ENCODE data around the gene PRSS57.

PRSS57 gene

DNA sequence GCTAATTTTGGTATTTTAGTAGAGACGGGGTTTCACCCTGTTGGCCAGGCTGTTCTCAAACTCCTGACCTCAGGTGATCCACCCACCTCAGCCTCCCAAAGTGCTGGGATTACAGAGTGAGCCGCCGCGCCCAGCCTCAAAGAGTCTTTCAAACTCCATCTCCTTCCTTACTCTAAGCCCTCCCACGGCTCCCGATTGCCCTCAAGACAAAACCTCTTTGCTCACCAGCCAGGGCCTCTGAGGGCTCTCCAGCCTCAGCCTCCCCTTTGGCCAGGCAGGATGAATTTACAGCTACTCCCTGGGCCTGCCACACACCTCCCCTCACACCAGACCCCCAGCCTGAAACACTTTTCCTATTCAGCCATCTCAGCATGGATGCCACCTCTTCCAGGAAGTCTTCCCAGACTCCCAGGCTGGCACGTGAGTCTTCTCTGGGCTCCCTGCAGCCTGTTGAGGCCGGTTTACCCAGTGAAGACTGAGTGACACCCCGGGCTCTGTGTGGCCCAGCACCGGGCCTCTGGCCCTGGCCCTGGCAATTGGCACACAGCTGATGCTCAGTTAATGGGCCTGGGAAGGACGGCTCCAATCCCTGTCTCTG is 7.6 kb downstream of the PRSS57 start:
- H3K4me1 Mint-ChIP-seq (ENCODE audit: low read depth): no peaks in the 10 kb centered on the region
- H3K4me3 Mint-ChIP-seq: no peak overlapping the region
- H3K27ac Mint-ChIP-seq: no peak overlapping the region
- no peaks in the 10 kb centered on the region for H3K27me3 Mint-ChIP-seq
- no peaks in the 10 kb centered on the region for H3K36me3 Mint-ChIP-seq (ENCODE audit: low read depth)
- H3K9me3 Mint-ChIP-seq: no peaks in the 10 kb centered on the region

DNA sequence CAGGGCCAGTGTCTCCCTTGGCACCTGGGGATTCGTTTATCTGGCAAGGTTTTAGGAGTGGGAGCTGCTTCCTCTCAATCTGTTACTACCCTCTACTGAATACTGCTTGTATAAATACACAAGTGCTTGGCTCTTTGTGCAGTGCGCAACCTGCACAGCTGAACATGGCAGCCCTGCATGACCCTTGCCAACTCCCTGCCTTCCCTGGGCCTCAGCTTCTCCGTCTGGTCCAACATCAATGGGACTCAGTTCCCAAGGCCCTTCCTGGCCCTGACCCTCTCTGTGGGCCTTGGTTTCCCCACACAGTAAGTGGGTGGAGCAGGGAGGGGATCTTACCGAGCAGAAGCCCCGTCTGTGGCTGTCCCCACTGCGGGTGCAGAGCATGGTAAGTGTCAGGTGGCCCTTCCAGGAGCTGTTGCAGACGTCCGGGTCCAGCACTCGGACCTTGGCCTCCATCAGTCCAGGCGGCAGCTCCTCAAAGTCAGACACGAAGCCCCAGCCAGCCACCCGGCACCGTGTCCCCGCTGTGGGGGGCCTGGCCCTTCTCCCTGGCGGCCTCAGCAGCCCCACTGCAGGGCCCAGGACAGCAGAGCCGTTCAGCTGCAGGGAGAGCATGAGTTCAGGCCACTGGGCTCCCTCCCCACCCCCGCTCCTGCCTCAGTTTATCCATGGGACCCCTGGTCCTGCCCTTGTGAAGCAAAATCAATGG is 8.5 kb downstream of the PRSS57 start:
- H3K27ac Mint-ChIP-seq: no peak overlapping the region
- H3K27me3 Mint-ChIP-seq: no peaks in the 10 kb centered on the region
- no peaks in the 10 kb centered on the region for H3K36me3 Mint-ChIP-seq (ENCODE audit: low read depth)
- H3K9me3 Mint-ChIP-seq: no peaks in the 10 kb centered on the region
- H3K4me3 Mint-ChIP-seq: no peak overlapping the region
- H3K4me1 Mint-ChIP-seq (ENCODE audit: low read depth): no peaks in the 10 kb centered on the region

DNA sequence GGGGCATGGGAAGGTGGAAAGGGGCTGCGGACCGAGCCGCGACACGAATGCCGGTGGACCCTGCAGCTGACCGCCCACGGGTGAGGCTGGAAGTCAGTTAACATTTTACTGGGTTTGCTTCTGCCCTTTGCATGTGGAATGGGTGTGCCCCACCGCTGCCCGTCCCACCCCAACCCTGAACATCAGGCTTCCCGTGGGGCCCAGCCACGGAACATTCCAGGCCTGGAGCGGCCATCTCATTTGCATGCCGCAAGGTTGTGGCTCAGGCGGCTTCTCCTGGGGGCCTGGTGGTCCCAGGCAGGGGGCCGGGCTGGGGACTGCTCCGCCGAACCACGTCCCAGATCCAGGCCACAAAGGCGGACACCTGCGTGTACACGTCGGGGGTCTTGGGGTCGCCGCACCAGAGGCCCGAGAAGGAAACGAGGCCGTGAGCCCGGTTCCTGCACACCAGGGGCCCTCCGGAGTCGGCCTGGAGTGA is 9.8 kb downstream of the PRSS57 start:
- Mint-ChIP-seq H3K4me1 (ENCODE audit: low read depth) (peaks cover 3% of the 10 kb centered on the region), H3K27me3 (no peaks in the 10 kb centered on the region), H3K36me3 (ENCODE audit: low read depth) (no peaks in the 10 kb centered on the region), H3K9me3 (no peaks in the 10 kb centered on the region), H3K4me3 (no peak overlapping the region), H3K27ac (no peak overlapping the region)

DNA sequence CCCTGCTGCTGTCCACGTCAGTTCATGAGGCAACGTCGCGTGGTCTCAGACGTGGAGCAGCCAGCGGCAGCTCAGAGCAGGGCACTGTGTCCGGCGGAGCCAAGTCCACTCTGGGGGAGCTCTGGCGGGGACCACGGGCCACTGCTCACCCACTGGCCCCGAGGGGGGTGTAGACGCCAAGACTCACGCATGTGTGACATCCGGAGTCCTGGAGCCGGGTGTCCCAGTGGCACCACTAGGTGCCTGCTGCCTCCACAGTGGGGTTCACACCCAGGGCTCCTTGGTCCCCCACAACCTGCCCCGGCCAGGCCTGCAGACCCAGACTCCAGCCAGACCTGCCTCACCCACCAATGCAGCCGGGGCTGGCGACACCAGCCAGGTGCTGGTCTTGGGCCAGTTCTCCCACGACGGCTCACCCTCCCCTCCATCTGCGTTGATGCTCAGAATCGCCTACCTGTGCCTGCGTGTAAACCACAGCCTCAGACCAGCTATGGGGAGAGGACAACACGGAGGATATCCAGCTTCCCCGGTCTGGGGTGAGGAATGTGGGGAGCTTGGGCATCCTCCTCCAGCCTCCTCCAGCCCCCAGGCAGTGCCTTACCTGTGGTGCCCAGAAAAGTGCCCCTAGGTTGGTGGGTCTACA is 12.5 kb downstream of the PRSS57 start:
- H3K27ac Mint-ChIP-seq: no peak overlapping the region
- no peaks in the 10 kb centered on the region for H3K36me3 Mint-ChIP-seq (ENCODE audit: low read depth)
- peaks cover 5% of the 10 kb centered on the region for H3K4me1 Mint-ChIP-seq (ENCODE audit: low read depth)
- H3K4me3 Mint-ChIP-seq: no peak overlapping the region
- no peaks in the 10 kb centered on the region for H3K9me3 Mint-ChIP-seq
- H3K27me3 Mint-ChIP-seq: no peaks in the 10 kb centered on the region

DNA sequence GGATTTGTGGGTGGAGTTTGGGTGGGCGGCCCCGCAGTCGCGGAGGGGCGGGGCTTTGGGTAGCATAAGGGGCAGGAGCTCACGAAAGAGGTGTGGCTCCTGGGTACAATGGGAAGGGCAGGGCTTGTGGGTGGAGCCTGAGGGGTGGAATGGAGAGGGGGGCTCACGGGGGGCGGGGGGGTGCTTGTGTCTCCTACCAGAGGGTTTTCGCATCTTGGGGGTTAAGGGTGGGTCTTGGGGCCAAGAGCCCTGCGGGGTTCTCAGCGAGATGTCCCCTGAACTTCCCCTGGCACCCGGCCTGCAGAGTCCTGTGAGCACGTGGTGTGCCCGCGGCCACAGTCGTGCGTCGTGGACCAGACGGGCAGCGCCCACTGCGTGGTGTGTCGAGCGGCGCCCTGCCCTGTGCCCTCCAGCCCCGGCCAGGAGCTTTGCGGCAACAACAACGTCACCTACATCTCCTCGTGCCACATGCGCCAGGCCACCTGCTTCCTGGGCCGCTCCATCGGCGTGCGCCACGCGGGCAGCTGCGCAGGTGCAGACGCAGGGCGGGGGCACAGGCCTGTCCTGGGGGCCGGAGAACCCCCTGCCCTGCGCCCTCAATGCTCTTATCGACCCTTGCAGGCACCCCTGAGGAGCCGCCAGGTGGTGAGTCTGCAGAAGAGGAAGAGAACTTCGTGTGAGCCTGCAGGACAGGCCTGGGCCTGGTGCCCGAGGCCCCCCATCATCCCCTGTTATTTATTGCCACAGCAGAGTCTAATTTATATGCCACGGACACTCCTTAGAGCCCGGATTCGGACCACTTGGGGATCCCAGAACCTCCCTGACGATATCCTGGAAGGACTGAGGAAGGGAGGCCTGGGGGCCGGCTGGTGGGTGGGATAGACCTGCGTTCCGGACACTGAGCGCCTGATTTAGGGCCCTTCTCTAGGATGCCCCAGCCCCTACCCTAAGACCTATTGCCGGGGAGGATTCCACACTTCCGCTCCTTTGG is 13.9 kb downstream of the PRSS57 start:
- Mint-ChIP-seq H3K27me3 (no peaks in the 10 kb centered on the region), H3K4me3 (peak overlapping the region; percentile 88), H3K27ac (peak overlapping the region; percentile 99), H3K4me1 (ENCODE audit: low read depth) (peaks cover 5% of the 10 kb centered on the region), H3K9me3 (no peaks in the 10 kb centered on the region), H3K36me3 (ENCODE audit: low read depth) (no peaks in the 10 kb centered on the region)

DNA sequence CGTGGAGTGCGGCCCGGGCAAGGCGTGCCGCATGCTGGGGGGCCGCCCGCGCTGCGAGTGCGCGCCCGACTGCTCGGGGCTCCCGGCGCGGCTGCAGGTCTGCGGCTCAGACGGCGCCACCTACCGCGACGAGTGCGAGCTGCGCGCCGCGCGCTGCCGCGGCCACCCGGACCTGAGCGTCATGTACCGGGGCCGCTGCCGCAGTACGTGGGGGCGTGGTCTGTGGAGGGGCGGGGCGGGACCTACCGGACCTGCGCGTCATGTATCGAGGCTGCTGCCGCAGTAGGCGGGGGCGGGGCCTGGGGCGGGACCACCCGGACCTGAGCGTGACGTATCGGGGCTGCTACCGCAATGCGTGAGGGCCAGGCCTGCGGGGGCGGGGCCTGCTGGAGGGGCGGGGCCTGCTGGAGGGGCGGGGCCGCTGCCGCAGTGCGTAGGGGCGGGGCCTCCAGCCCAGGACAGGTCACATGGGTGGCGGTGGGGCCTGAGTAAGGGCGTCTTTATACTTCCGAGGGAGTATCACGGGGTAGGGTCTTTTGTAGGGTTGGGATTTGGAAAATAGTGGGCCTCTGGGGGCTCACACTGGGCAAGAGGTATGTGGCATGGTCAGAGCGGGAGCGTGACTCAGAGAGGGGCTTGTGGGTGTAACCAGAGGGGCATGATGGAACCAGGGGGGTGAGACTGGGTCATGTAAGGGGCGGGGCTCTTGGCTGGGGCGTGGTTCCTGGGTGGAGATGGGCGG is 14.8 kb downstream of the PRSS57 start:
- H3K36me3 Mint-ChIP-seq (ENCODE audit: low read depth): no peaks in the 10 kb centered on the region
- no peaks in the 10 kb centered on the region for H3K9me3 Mint-ChIP-seq
- peaks cover 1% of the 10 kb centered on the region for H3K27me3 Mint-ChIP-seq
- peaks cover 6% of the 10 kb centered on the region for H3K4me1 Mint-ChIP-seq (ENCODE audit: low read depth)
- peak overlapping the region; percentile 88 for H3K4me3 Mint-ChIP-seq
- peak overlapping the region; percentile 99 for H3K27ac Mint-ChIP-seq

DNA sequence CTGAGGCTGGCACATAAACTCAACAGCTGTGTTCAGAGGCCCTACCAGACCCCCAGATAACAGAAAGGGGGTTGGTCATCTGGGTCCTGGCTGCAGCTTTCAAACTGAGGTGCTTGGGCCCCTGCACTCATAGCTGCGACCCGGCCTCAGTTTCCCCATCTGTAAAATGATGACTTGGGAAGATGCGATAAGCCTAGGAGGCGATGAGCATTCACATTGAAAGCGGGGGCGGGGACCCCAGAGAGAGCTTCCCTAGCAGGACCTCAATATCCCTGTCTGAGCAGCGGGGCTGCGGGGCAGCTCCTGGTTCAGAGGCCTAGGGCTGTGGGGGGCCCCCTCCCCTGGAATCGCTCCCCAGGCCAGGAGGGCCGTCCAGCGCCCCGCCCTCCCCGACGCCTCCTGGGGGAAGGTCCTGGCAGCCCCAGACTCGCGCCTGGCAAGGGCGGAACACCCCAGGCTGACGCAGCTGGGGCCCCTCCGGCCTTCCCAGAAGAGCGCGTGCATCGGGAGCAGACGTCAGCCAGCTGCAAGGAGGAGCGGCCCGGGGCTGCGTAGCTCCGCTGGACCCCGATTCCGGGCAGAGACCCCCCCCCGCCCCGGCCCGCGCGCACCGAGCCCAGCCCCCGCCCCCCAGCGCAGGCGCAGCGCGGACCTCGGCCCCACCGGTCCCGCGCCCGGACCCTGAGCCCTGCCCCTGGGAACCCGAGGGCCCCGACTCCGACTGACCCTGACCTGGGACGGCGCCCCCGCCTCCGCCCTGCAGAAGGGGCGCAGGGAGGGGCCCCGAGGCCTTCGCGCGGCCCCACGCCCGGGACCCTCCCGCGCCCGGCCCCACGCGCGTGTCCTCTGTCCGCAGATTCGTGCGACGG is 15.6 kb downstream of the PRSS57 start:
- H3K36me3 Mint-ChIP-seq (ENCODE audit: low read depth): no peaks in the 10 kb centered on the region
- H3K27ac Mint-ChIP-seq: peak overlapping the region; percentile 52
- peak overlapping the region; percentile 73 for H3K4me3 Mint-ChIP-seq
- H3K27me3 Mint-ChIP-seq: peaks cover 7% of the 10 kb centered on the region
- no peaks in the 10 kb centered on the region for H3K9me3 Mint-ChIP-seq
- H3K4me1 Mint-ChIP-seq (ENCODE audit: low read depth): peaks cover 11% of the 10 kb centered on the region

DNA sequence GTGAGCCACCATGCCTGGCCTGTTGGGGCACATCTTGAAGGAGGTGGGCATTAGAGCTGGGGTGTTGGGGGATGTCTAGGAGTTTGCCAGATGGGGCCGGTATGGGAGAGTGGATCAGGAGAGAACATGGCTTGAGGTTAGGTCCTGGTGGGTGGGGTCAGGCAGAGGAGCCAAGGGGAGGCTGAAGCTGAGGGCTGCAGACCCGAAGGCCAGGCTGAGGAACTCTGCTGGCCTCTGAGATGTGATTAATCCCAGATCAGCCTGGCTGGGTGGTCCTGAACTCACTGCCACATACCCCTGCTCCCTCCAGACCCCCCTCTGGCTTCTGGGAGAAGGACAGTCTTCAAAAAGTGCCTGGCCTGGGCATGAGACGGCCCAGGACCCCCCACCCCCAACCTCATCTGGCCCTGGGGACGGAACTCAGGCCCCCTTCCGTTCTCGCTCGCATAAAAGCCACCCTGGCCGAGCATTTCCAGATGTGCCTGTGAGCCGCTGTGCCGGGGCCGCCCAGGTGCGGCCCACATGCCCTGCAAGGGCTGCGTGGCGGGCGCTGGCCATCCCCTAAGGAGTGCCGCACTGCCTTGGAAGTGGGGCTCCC is 16.4 kb downstream of the PRSS57 start:
- Mint-ChIP-seq H3K27me3 (peaks cover 7% of the 10 kb centered on the region), H3K27ac (no peak overlapping the region), H3K9me3 (no peaks in the 10 kb centered on the region), H3K4me3 (peak overlapping the region; percentile 73), H3K36me3 (ENCODE audit: low read depth) (no peaks in the 10 kb centered on the region), H3K4me1 (ENCODE audit: low read depth) (peaks cover 11% of the 10 kb centered on the region)

DNA sequence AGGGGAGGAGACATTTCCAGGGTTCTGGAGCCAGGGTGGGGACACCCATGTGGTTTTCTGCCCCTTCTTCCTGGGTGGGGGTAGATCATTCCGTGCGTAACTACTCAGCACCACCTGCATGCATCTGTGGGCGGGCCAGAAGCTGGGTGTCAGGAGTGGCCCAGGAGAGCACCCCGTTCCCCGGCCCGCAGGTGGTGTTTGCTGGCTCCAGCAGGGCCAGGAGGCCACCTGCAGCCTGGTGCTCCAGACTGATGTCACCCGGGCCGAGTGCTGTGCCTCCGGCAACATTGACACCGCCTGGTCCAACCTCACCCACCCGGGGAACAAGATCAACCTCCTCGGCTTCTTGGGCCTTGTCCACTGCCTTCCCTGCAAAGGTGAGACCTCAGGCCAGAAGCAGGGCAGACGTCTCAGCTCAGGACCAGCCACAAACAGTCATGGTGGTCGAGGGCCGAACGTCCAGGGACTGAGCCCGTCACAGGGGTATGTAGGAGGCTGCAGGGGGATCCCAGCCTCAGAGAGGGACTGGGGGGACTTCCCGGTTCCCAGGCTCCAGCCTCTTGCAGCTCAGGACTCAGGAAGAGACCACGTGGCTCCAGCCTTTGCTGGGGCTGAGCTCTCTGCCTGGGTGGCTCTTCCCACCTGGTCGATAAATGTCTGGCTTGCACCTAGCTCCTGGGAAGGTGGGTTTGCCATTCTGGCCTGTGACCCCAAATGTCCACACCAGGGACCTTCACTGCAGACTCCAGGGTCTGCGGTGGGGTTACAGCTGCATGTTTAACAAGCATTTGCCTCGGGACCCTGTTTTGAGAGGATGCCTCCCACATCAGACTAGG is 17.4 kb downstream of the PRSS57 start:
- Mint-ChIP-seq H3K4me3 (peak overlapping the region; percentile 7), H3K4me1 (ENCODE audit: low read depth) (peaks cover 11% of the 10 kb centered on the region), H3K27ac (no peak overlapping the region), H3K27me3 (peaks cover 7% of the 10 kb centered on the region), H3K36me3 (ENCODE audit: low read depth) (no peaks in the 10 kb centered on the region), H3K9me3 (no peaks in the 10 kb centered on the region)

DNA sequence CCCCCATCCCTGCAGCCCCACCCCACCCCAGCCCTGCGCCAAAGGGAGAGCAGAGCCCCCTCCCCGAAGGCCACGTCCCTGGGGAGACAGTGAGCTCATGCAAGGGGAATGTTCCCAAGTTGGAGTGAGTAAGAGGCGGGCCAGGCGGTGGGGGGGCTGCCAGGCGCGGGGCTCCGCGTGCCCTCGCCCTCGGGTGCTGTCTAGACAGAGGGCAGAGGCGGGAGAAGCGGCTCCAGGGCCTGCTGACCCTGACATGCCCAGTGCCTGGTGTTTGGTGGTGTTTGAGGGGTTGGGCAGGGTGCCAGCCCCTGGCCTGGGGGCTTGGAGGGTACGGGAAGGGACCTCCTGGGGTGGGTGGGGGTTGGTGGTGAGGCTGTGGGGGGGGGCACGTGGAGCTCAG is 18.1 kb downstream of the PRSS57 start:
- H3K27ac Mint-ChIP-seq: no peak overlapping the region
- H3K9me3 Mint-ChIP-seq: no peaks in the 10 kb centered on the region
- H3K27me3 Mint-ChIP-seq: peaks cover 7% of the 10 kb centered on the region
- H3K4me1 Mint-ChIP-seq (ENCODE audit: low read depth): peaks cover 11% of the 10 kb centered on the region
- no peaks in the 10 kb centered on the region for H3K36me3 Mint-ChIP-seq (ENCODE audit: low read depth)
- H3K4me3 Mint-ChIP-seq: no peak overlapping the region

DNA sequence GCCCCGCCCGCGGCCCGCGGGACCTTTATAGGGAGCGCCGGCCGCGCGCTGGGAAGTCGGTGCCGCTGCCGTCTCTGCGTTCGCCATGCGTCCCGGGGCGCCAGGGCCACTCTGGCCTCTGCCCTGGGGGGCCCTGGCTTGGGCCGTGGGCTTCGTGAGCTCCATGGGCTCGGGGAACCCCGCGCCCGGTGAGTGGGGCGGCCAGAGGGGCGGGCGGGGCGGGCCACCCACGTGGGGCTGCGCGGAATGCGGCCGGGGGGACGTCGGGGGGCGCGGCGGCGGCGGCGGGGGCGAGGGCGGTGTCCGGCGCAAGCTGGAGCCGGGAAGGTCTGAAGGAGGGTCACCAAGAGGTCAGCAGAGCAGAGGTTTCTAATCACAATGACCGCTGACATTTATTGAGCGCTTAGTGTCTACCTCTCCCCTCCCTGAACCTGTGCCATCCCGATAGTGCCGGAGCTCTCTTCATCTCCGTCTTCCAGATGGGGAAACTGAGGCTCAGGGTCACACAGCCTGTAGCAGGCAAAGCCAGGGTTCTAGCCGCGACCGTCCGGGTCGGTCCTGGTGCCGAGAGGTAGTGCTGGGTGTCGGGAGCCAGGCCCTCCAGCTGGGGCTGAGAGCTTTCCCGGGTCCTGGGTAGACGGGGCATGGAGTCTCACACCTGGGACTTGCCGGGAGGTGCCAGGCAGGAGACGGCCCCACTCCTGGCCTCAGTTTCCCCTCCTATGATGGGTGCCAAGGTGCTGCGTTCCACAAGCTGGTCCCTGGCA is 18.7 kb downstream of the PRSS57 start, which contains the start of gene FSTL3:
TSS of gene FSTL3 (plus strand) at position 54 of the 767 bp plus-strand sequence. CDS start at position 86, 32 bp downstream.
- no peak within 1 kb of the TSS for H3K4me3 Mint-ChIP-seq
- H3K4me1 Mint-ChIP-seq (ENCODE audit: low read depth): peaks cover 11% of the 10 kb centered on the region
- no peaks in the 10 kb centered on the region for H3K36me3 Mint-ChIP-seq (ENCODE audit: low read depth)
- no peak within 1 kb of the TSS for H3K27ac Mint-ChIP-seq
- no peaks in the 10 kb centered on the region for H3K9me3 Mint-ChIP-seq
- peaks cover 7% of the 10 kb centered on the region for H3K27me3 Mint-ChIP-seq

DNA sequence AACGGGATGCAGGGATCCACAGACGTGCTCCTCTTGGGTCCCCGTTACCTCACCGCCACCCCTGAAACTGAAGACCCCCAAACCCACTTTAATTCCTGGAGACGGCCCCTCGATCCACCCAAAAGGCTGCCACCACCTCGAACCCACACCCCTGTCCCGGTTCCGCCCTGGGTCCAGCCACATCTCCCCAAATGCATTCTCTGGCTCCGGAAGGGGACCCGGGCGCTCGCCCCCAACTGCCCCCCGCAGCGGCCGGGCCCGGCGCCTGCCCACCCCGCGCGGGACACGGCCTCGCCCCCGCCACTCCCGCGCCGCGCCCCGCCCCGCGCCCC is 19.3 kb downstream of the PRSS57 start:
- H3K27ac Mint-ChIP-seq: no peak overlapping the region
- H3K36me3 Mint-ChIP-seq (ENCODE audit: low read depth): no peaks in the 10 kb centered on the region
- H3K4me3 Mint-ChIP-seq: no peak overlapping the region
- H3K4me1 Mint-ChIP-seq (ENCODE audit: low read depth): peaks cover 11% of the 10 kb centered on the region
- H3K27me3 Mint-ChIP-seq: peaks cover 7% of the 10 kb centered on the region
- H3K9me3 Mint-ChIP-seq: no peaks in the 10 kb centered on the region
